GM19438 (cell line): ENCODE results near the gene RNF220.
"Not testable (repeated sequence)": the region's sequence is repeated elsewhere in the genome, so short reads cannot be mapped to it uniquely, and the experiment has no call there.

Experiments used
- ATAC-seq: cut with Tn5 transposase; IDR thresholded peaks from one replicate; pipeline ENCODE4 v1.9.1; 2021; ENCODE audit warnings: low read depth; ENCODE audit not compliant: unreplicated experiment

Gene RNF220

GRCh38 chr1:44648529-44649250, 243.6 kb downstream of the RNF220 start:
- no peak for ATAC-seq

GRCh38 chr1:44649788-44650158, 244.7 kb downstream of the RNF220 start:
- no peak for ATAC-seq

- ATAC-seq = no peak
Measured at GRCh38 chr1:44650159-44650831, 245.2 kb downstream of the RNF220 start.

- ATAC-seq = no peak
Measured at GRCh38 chr1:44651069-44651468, 246.0 kb downstream of the RNF220 start.

- ATAC-seq = no peak
Measured at GRCh38 chr1:44652445-44653106, 247.5 kb downstream of the RNF220 start.

GRCh38 chr1:44653107-44653964, 248.3 kb downstream of the RNF220 start:
- no peak for ATAC-seq

- ATAC-seq = no peak
Measured at GRCh38 chr1:44654621-44655187, 249.6 kb downstream of the RNF220 start.

GRCh38 chr1:44655609-44656008, 250.6 kb downstream of the RNF220 start:
- ATAC-seq = no peak

- ATAC-seq = no peak
Measured at GRCh38 chr1:44659566-44659965, 254.5 kb downstream of the RNF220 start.

GRCh38 chr1:44660176-44660575, 255.1 kb downstream of the RNF220 start:
- no peak for ATAC-seq

GRCh38 chr1:44661781-44662682, 257.0 kb downstream of the RNF220 start:
- ATAC-seq = no peak

- ATAC-seq = no peak
Measured at GRCh38 chr1:44662683-44663030, 257.6 kb downstream of the RNF220 start.

- ATAC-seq = no peak
Measured at GRCh38 chr1:44663417-44663816, 258.4 kb downstream of the RNF220 start.

GRCh38 chr1:44664730-44665370, 259.8 kb downstream of the RNF220 start:
- ATAC-seq = no peak

- ATAC-seq = not testable (repeated sequence)
Measured at GRCh38 chr1:44666719-44667118, 261.7 kb downstream of the RNF220 start.

GRCh38 chr1:44670751-44671640, 265.9 kb downstream of the RNF220 start:
- ATAC-seq = no peak

GRCh38 chr1:44672254-44672955, 267.4 kb downstream of the RNF220 start:
- no peak for ATAC-seq
